PC-3 (cell line): ENCODE measurements around the gene DRC3. TPM values are rescaled to one million over a fixed set of nuclear protein-coding genes. Genes with fewer than 3 reads are reported as not detected.
"Not testable (repeated sequence)": the region's sequence is repeated elsewhere in the genome, so short reads cannot be mapped to it uniquely, and the experiment has no call there.

Experiments
- ATAC-seq: fragments of 200-7000 bp; cut with Tn5 transposase; 2 replicates; pipeline ENCODE4 v1.9.1; 2020; ENCODE audit warnings: mild to moderate bottlenecking, moderate library complexity
- BruUV-seq: library from RNA; stranded (reverse); fragments of 400-500 nt; replicated peaks from 2 replicates; lab custom pipeline; 2021; lab: Mats Ljungman, UMichigan
- CTCF ChIA-PET: fragments of 300-600 bp; sonication (Branson Sonifier 250); formaldehyde crosslinking; loops from one replicate; lab custom pipeline; 2022; ENCODE audit warnings: antibody characterized with exemption; lab: Charles Lee
- POLR2A ChIA-PET: fragments of 300-600 bp; sonication (Branson Sonifier 250); formaldehyde crosslinking; loops from one replicate; lab custom pipeline; 2022; ENCODE audit warnings: antibody characterized with exemption; ENCODE audit not compliant: unreplicated experiment; lab: Charles Lee
- DNase-seq: peaks from one replicate; pipeline ENCODE4 v3.0.0-alpha.2; 2015
- H2AFZ ChIP-seq: fragments of 300-600 bp; sonication (generic); 2 replicates; pipeline ENCODE4 v1.6.0; 2016; ENCODE audit warnings: antibody characterized with exemption, low read length
- H3F3A ChIP-seq: fragments of 300-600 bp; sonication (generic); one replicate; pipeline ENCODE4 v1.6.0; 2017; ENCODE audit warnings: antibody characterized with exemption, low read length, control low read depth, mild to moderate bottlenecking; ENCODE audit not compliant: unreplicated experiment
- H3K27ac ChIP-seq: fragments of 300-600 bp; sonication (generic); 2 replicates; pipeline ENCODE4 v1.5.1; 2016; ENCODE audit warnings: mild to moderate bottlenecking, low read length
- H3K27me3 ChIP-seq: fragments of 300-600 bp; sonication (generic); 2 replicates; pipeline ENCODE4 v1.6.1; 2016; ENCODE audit warnings: low read length, mixed read lengths
- H3K36me3 ChIP-seq: fragments of 300-600 bp; sonication (generic); 2 replicates; pipeline ENCODE4 v1.6.1; 2016; ENCODE audit warnings: low read depth, mixed run types, low read length, mixed read lengths
- H3K4me1 ChIP-seq: fragments of 300-600 bp; sonication (generic); 2 replicates; pipeline ENCODE4 v1.5.1; 2016; ENCODE audit warnings: low read length; ENCODE audit not compliant: insufficient read depth
- H3K4me2 ChIP-seq: fragments of 300-600 bp; sonication (generic); 2 replicates; pipeline ENCODE4 v1.6.0; 2016; ENCODE audit warnings: low read length
- H3K4me3 ChIP-seq: fragments of 300-600 bp; sonication (generic); 2 replicates; pipeline ENCODE4 v1.5.1; 2016; ENCODE audit warnings: mild to moderate bottlenecking, low read length, mixed read lengths
- H3K79me2 ChIP-seq: fragments of 300-600 bp; sonication (generic); 2 replicates; pipeline ENCODE4 v1.6.1; 2017; ENCODE audit warnings: low read length, mixed read lengths
- H3K9ac ChIP-seq: fragments of 300-600 bp; sonication (generic); 2 replicates; pipeline ENCODE4 v1.6.0; 2016; ENCODE audit warnings: mild to moderate bottlenecking, low read length
- H3K9me2 ChIP-seq: fragments of 300-600 bp; sonication (generic); replicated peaks from 2 replicates; pipeline ENCODE4 v1.6.1; 2016; ENCODE audit warnings: mixed run types, low read length, mixed read lengths
- H3K9me3 ChIP-seq: fragments of 300-600 bp; sonication (generic); 2 replicates; pipeline ENCODE4 v1.6.1; 2016; ENCODE audit warnings: low read length, mixed read lengths
- H4K20me1 ChIP-seq: fragments of 300-600 bp; sonication (generic); 2 replicates; pipeline ENCODE4 v1.6.1; 2016; ENCODE audit warnings: low read length, mixed read lengths
- CTCF ChIP-seq: fragments of 300-600 bp; sonication (generic); conservative IDR thresholded peaks from 2 replicates; pipeline ENCODE4 v1.5.1; 2017; ENCODE audit warnings: antibody characterized with exemption, low read depth, mild to moderate bottlenecking, low read length
- EZH2 ChIP-seq: fragments of 300-600 bp; sonication (generic); IDR thresholded peaks from one replicate; pipeline ENCODE4 v1.6.1; 2017; ENCODE audit warnings: antibody characterized with exemption, mild to moderate bottlenecking, low read length; ENCODE audit not compliant: unreplicated experiment
- EZH2phosphoT487 ChIP-seq: fragments of 300-600 bp; sonication (generic); IDR thresholded peaks from 2 replicates; pipeline ENCODE4 v1.6.1; 2018; ENCODE audit warnings: mild to moderate bottlenecking, antibody characterized with exemption, low read length, borderline replicate concordance
- intact Hi-C: fragments of 100-400 bp; cut with micrococcal nuclease; formaldehyde crosslinking; loops from 2 replicates; pipeline ENCODE4 v1.9.0; 2023
- total RNA-seq: library from RNA; depleted of rRNA; stranded (reverse); fragments of >200 nt; gene quantifications from 2 replicates; pipeline ENCODE4 v1.2.3, GENCODE V29; 2014

The DRC3 gene
- total RNA-seq, 1 experiment from 2014 or later: 1.9 TPM

- POLR2A ChIA-PET: no interaction called here
- Histone ChIP-seq H3K9me3 (no peaks in the 10 kb centered on the region), H3K9me2 (no peaks in the 10 kb centered on the region), H3K9ac (no peak overlapping the region), H3K27me3 (no peaks in the 10 kb centered on the region), H3K4me2 (no peak overlapping the region), H3K4me3 (no peak overlapping the region), H3K79me2 (no peaks in the 10 kb centered on the region), H3K36me3 (no peaks in the 10 kb centered on the region), H4K20me1 (no peaks in the 10 kb centered on the region), H3F3A (no peaks in the 10 kb centered on the region), H2AFZ (no peak overlapping the region), H3K4me1 (peaks cover 18% of the 10 kb centered on the region), H3K27ac (no peak overlapping the region)
- BruUV-seq: no TSS peak
- peak; percentile 7; the same call in 1 of the 2 replicates for ATAC-seq
- TF ChIP-seq EZH2: no peak
- TF ChIP-seq EZH2phosphoT487: no peak
- TF ChIP-seq CTCF: peak; percentile 57
- intact Hi-C loops: loop anchor here (5.0 kb wide), 1 partner anchor 38 kb away; no protein-coding TSS in a partner anchor
- CTCF ChIA-PET: no interaction called here
- DNase-seq: peak; percentile 35
Observed at GRCh38 chr17:17994271-17995069, 21.8 kb downstream of the DRC3 start.

GRCh38 chr17:17995887-17996286, 23.2 kb downstream of the DRC3 start:
- intact Hi-C loops, H4K20me1 ChIP-seq, H3K4me2 ChIP-seq, H3K79me2 ChIP-seq, POLR2A ChIA-PET, H2AFZ ChIP-seq, H3K27me3 ChIP-seq, H3K4me1 ChIP-seq, H3K9me2 ChIP-seq, BruUV-seq, DNase-seq, H3K9ac ChIP-seq, H3F3A ChIP-seq, H3K4me3 ChIP-seq, H3K36me3 ChIP-seq, ATAC-seq, H3K9me3 ChIP-seq, H3K27ac ChIP-seq: not testable (repeated sequence)
- CTCF ChIA-PET: interaction anchor here (0.6 kb wide), 1 partner anchor 21 kb away, joined by 4 read pairs; no protein-coding TSS in a partner anchor

- no TSS peak for BruUV-seq
- CTCF ChIA-PET: interaction anchor here (0.6 kb wide), 1 partner anchor 24 kb away, joined by 10 read pairs; no protein-coding TSS in a partner anchor
- Histone ChIP-seq H3K4me2 (no peak overlapping the region), H3F3A (no peaks in the 10 kb centered on the region), H2AFZ (no peak overlapping the region), H3K4me1 (no peaks in the 10 kb centered on the region), H3K36me3 (no peaks in the 10 kb centered on the region), H3K9me3 (no peaks in the 10 kb centered on the region), H3K27ac (no peak overlapping the region), H3K4me3 (no peak overlapping the region), H4K20me1 (no peaks in the 10 kb centered on the region), H3K9ac (no peak overlapping the region), H3K27me3 (no peaks in the 10 kb centered on the region), H3K9me2 (no peaks in the 10 kb centered on the region), H3K79me2 (no peaks in the 10 kb centered on the region)
- TF ChIP-seq EZH2phosphoT487: no peak
- no peak for TF ChIP-seq CTCF
- TF ChIP-seq EZH2: no peak
- no peak for DNase-seq
- ATAC-seq: no peak
- POLR2A ChIA-PET: no interaction called here
- intact Hi-C loops: no loop called here
Observed at GRCh38 chr17:17998934-17999333, 26.3 kb downstream of the DRC3 start.
